GM21529 (cell line): ENCODE data around the gene PRKCH.

ENCODE experiments used
- ATAC-seq: cut with Tn5 transposase; IDR thresholded peaks from one replicate; pipeline ENCODE4 v1.9.1; 2021; ENCODE audit not compliant: unreplicated experiment

PRKCH gene

DNA sequence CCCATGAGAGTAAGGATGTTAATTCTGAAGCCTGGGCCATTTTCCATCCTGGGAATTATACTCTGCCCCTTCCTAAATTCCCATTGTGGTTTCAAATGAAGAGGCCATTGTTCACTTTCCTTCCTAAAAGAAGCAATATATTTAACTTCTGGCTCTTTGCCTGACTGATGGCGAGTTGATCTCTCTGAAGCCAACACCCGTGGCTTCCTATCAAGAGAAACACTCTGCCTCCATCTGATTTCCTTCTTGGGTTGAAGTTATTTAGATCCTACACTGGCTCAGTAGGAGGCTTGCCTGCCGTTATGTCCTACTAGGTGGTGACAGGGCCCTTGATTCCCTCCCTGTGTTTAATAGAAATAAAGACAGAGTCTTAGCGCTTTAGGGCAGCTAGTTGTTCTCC lies 97.4 kb downstream of the PRKCH start:
- no peak for ATAC-seq

DNA sequence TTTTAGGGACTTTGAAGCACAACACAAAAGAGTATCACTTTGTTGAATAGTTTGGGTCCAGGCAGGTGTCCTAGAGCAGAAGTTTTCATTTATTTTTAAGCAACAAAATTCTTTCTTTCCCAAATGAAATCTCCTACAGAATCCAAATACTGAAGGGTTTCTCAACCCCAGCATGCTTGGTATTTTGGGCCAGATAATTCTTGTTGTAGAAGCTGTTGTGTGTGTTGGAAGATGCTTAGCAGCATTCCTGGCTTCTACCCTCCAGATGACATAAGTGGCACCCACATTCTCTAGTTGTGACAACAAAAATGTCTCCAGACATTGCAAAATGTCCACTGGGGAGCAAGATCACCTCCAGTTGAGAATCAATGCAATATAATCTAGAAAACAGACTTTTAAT lies 97.8 kb downstream of the PRKCH start:
- no peak for ATAC-seq

DNA sequence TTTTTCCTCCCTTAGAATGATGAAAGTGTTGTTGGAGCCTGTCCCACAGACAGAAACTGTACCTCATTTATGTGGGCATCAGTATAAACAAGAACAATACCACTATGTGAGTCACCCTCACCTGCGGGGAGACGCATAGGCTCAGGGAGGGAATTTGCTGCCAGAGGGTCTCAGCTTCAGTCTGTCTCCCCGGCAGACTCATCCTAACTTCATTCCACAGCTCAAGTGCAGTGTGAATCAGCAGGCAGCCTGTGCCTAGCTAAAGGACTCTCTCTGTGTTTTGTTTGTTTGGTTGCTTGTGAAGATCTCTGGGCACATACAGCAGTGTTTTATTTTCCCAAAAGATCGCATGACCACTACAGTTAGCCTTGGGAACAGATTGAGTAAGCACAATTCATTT lies 98.9 kb downstream of the PRKCH start:
- ATAC-seq, result no peak

GRCh38 chr14:61421212-61421923 lies 100.0 kb downstream of the PRKCH start:
- ATAC-seq, result no peak

GRCh38 chr14:61426048-61426447 lies 104.7 kb downstream of the PRKCH start:
- ATAC-seq, result no peak

DNA sequence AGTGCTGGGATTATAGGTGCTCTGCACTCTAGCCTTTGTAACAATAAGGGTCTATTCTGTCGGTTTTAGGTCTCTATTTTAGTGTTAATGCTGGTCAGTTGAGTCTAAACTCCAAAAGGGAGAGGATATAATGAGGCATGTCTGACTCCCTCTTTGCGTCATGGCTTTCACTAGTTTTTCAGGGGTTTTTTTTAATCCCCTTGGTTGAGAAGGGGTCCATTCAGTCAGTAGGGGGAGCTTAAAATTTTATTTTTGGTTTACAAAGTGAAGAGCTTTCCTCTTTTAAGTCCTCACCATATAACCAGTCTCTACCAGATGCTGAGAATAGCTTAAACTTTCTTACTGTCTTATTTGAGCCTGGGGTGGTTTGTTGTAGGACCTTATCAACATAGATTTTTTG lies 106.9 kb downstream of the PRKCH start:
- ATAC-seq, result no peak

DNA sequence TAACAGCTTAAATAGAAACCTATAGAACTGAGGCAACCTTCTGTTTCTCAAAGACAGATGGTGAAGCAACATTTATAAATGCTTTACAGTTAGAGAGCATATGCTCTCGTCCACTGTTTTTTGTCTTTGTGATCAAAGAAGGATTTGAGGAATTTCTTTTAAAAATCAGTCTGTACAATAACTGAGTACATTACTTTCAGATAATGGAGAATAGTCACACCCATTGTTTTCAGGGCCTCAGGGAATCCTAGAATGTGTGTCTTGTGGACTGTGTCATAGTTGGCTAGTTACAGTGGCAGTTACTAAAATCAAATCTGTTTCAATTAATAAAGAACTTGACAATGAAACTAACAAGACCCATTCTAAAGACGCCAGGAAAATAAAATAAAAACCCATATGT lies 107.9 kb downstream of the PRKCH start:
- ATAC-seq, result no peak

GRCh38 chr14:61430066-61430757 lies 108.8 kb downstream of the PRKCH start:
- ATAC-seq, result no peak

GRCh38 chr14:61433169-61433568 lies 111.8 kb downstream of the PRKCH start:
- ATAC-seq, result no peak

DNA sequence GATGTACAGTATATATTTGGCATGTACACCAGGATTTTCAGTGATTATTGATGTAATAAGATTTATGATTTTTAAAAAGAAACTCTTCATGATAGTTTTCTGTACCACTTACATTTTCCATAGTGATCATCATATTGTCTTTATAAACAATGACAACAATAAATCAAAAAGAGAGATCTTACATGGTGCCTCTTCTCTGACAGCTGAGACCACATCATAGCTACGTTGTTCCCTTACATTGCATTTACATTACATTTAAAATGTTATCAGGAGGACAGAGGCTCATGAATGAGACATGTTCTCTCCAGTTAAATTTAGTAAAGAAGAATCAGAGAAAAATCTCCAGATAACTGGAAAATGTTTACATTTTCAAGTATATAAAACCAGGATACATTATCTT lies 112.4 kb downstream of the PRKCH start:
- no peak for ATAC-seq

DNA sequence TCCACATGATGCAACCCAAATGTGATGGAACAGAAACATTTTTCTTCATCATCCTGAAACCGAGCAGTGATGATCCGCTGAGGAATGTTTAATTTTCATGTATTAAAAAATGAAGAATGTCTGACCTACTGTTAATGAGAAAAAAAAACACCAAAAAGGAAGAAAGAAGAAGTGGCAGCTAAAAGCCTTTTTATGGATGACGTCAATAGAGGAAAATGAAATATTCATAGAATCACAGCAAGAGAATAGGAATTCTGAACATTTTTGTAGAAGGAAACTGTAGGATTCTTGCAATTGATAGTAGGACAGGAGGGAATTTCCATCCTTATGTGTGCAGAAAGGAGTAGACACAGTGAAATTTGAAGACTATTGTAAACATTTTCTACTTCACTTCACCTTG lies 112.9 kb downstream of the PRKCH start:
- no peak for ATAC-seq

DNA sequence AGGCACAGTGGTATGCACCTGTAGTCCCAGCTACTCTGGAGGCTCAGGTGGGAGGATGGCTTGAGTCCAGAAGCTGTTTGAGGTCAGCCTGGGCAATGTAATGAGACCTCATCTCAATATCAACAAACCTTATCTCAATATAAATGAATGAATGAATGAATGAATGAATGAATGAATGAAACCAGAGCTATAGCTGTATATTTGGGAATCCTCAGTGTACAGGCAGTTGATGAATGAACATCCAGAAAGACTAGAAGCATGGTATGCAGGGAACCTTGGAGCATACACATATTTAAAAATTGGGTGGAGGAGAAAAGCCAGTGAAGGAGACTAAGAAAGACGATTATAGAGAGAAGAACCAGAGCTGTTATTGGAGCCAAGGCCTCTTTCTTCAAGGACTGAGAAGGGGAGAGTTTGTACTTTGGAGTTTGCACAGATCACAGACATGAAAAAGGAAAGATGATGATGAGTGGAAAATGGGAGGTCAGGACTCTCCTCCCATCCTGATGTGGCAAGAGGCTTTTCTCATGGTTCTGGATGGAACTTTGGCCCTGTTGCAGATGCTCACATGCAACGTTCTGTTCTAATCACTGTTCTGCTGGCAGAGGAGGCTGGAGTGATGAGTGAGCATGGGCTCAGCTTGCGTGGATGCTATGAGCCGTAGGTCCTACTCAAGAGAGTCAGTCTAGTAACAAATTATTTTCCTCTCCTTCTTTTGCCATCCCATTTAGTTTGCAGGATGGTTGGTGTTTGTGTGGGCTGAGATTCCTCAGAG lies 114.4 kb downstream of the PRKCH start:
- ATAC-seq, result no peak

DNA sequence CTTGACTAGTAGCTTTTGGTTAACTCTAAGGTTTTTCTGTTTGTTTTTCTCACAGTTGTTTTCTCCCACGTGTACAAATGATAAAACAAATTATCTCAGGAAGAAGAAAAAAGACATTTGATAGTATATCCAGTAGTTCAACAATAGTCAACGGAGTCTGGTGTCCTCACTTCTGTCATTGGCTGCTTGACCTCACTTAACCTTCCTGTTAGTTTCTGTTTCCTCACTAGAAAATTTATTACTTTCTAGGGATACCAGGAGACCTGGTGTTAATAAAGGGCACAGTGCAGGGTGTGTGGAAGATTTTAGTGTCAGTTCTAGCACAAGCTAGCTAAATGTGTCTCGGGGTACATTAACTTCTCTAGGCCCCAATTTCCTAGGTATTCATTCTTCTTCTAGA lies 116.0 kb downstream of the PRKCH start:
- ATAC-seq, result no peak

DNA sequence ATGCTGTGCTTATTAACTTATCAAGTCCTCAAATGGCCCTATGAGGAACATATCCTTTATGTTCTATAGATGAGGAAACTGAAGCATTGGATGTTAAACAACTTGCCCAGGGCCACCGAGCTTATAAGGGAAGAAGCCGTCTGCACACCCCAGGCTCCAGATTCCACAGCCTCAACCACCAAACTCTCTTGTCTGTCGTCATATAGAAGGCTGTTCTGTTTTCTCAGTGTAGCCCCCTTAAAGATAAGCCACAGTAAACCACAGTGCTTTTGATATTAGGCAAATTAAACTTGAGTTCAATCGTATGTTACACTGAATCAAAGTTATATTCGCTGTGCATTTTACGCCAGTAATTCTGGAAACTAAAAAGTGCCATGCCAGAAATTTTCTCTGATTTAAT lies 116.7 kb downstream of the PRKCH start:
- ATAC-seq, result no peak

- peak; percentile 60 for ATAC-seq
Observed at GRCh38 chr14:61438497-61438859, 117.1 kb downstream of the PRKCH start.

GRCh38 chr14:61438860-61439765 lies 117.7 kb downstream of the PRKCH start:
- ATAC-seq, result peak; percentile 43

DNA sequence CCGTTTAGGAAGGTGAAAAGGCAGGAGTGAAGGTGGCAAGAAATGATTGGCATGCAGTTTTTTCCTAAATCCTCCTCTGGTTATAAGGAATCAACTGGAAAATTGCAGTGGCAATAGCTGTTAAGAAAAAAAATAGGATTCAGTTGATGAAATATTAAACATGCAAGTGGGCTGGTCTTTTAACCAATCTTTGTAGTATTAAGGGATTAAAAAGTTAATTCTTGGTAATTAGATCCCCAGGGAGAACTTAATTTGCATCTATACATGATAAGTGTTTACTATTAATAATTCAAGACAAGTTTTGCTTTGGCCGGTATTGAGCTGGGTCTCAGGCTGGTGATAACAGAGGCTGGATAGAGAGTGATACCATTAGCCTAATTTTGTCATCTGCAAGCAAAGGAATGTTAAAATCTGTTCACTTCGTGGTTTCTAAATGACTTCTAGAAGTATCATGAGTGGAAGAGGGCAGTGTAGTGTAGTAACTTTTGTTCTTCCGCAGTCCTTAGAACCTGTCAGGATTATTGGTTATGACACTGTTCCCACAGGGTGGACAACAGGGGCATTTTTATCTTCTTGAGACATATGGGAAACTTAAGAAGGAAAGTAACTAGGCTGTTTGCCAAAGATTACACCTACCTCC lies 118.5 kb downstream of the PRKCH start:
- ATAC-seq, result no peak

DNA sequence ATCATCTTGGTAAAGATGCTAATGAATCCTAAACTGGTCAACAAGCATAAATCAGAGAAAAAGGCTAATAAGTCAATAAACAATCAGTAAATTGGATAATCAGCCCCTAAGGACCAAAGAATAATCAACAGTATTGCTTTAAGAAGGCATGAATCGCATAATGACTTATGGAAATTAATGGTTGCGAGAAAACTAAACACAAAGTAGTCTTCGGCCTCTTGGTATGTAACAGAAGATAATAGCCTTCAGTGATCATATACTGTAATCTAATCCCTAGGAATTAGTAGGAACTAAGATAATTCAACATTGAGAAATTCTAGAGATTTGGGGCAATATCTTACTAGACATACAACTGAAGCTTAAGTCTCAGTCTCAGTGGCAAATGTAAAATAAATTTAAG lies 122.1 kb downstream of the PRKCH start:
- ATAC-seq, result no peak

GRCh38 chr14:61444215-61444768 lies 122.9 kb downstream of the PRKCH start:
- peak; percentile 93 for ATAC-seq

GRCh38 chr14:61451491-61451890 lies 130.1 kb downstream of the PRKCH start:
- ATAC-seq, result no peak
